Body of pancreas (tissue), 4 donors: Measurements from ENCODE around the gene ARHGEF5.

ENCODE experiments used
- CTCF ChIP-seq, 7 experiments: fragments of 450-650 bp in 4 of 7; fragments of 200-600 bp in 3 of 7; sonication (generic) in 3 of 7; IDR thresholded peaks; one replicate each; pipeline ENCODE4 v1.5.1; 2016 to 2019; ENCODE audit warnings: antibody characterized with exemption in 7 of 7
- POLR2A ChIP-seq, 3 donors: fragments of 450-650 bp; IDR thresholded peaks; one replicate each; pipeline ENCODE4 v1.6.1; 2016; ENCODE audit warnings: antibody characterized with exemption in 3 of 3, mild to moderate bottlenecking in 2 of 3

- no peak for TF ChIP-seq POLR2A (IDR thresholded peaks at IDR 0.05)
- TF ChIP-seq CTCF (IDR thresholded peaks at IDR 0.05) = no peak
Observed at GRCh38 chr7:144384555-144385245, 29.5 kb downstream of the ARHGEF5 start.
